Measurements from ENCODE around the gene NCKAP1.
"Not testable (repeated sequence)": the region's sequence is repeated elsewhere in the genome, so short reads cannot be mapped to it uniquely, and the experiment has no call there.

NCKAP1 gene

GRCh38 chr2:182894174-182894573, 144.1 kb downstream of the NCKAP1 start:
- Histone ChIP-seq H3K27me3 (ENCODE audit: insufficient read depth, poor library complexity, severe bottlenecking) (no peaks in the 10 kb centered on the region), H3K27ac (replicated peaks) (no peak overlapping the region), H3K4me3 (replicated peaks; ENCODE audit: insufficient read depth, low read length) (no peak overlapping the region)
- no peak for DNase-seq (ENCODE audit: low read depth in 1 of 2, low spot score in 1 of 2)
- no peak for TF ChIP-seq GABPA (IDR thresholded peaks at IDR 0.05; ENCODE audit: low read depth)

GRCh38 chr2:182893666-182894065, 144.6 kb downstream of the NCKAP1 start:
- Histone ChIP-seq H3K4me3 (replicated peaks; ENCODE audit: insufficient read depth, low read length) (no peak overlapping the region), H3K27ac (replicated peaks) (no peak overlapping the region), H3K27me3 (ENCODE audit: insufficient read depth, poor library complexity, severe bottlenecking) (no peaks in the 10 kb centered on the region)
- DNase-seq (ENCODE audit: low read depth in 1 of 2, low spot score in 1 of 2): no peak
- TF ChIP-seq CTCF (IDR thresholded peaks at IDR 0.05; ENCODE audit: insufficient read depth, low read length) (no peak), POLR2AphosphoS5 (IDR thresholded peaks at IDR 0.05; ENCODE audit: low read depth) (no peak), GABPA (IDR thresholded peaks at IDR 0.05; ENCODE audit: low read depth) (no peak), SPI1 (IDR thresholded peaks at IDR 0.05; ENCODE audit: borderline replicate concordance, low read depth) (no peak), REST (IDR thresholded peaks at IDR 0.05; ENCODE audit: insufficient replicate concordance, low read depth) (no peak)

- DNase-seq (ENCODE audit: low read depth in 1 of 2, low spot score in 1 of 2); H3K4me3 ChIP-seq (replicated peaks; ENCODE audit: insufficient read depth, low read length); H3K27ac ChIP-seq (replicated peaks); H3K27me3 ChIP-seq (ENCODE audit: insufficient read depth, poor library complexity, severe bottlenecking): not testable (repeated sequence)
Observed at GRCh38 chr2:182893035-182893434, 145.2 kb downstream of the NCKAP1 start.

GRCh38 chr2:182891611-182892010, 146.6 kb downstream of the NCKAP1 start:
- H3K27ac ChIP-seq (replicated peaks): no peak overlapping the region
- TF ChIP-seq REST (IDR thresholded peaks at IDR 0.05; ENCODE audit: insufficient replicate concordance, low read depth): no peak
- no peak for TF ChIP-seq POLR2AphosphoS5 (IDR thresholded peaks at IDR 0.05; ENCODE audit: low read depth)
- no peak for TF ChIP-seq GABPA (IDR thresholded peaks at IDR 0.05; ENCODE audit: low read depth)
- TF ChIP-seq CTCF (IDR thresholded peaks at IDR 0.05; ENCODE audit: insufficient read depth, low read length): no peak
- no peak for TF ChIP-seq SPI1 (IDR thresholded peaks at IDR 0.05; ENCODE audit: borderline replicate concordance, low read depth)
- no peak for DNase-seq (ENCODE audit: low read depth in 1 of 2, low spot score in 1 of 2)
- H3K4me3 ChIP-seq (replicated peaks; ENCODE audit: insufficient read depth, low read length): no peak overlapping the region
- H3K27me3 ChIP-seq (ENCODE audit: insufficient read depth, poor library complexity, severe bottlenecking): no peaks in the 10 kb centered on the region

GRCh38 chr2:182890773-182891378, 147.4 kb downstream of the NCKAP1 start:
- Histone ChIP-seq H3K27ac (replicated peaks) (no peak overlapping the region), H3K27me3 (ENCODE audit: insufficient read depth, poor library complexity, severe bottlenecking) (no peaks in the 10 kb centered on the region), H3K4me3 (replicated peaks; ENCODE audit: insufficient read depth, low read length) (no peak overlapping the region)
- no peak for DNase-seq (ENCODE audit: low read depth in 1 of 2, low spot score in 1 of 2)
- no peak for TF ChIP-seq CTCF (IDR thresholded peaks at IDR 0.05; ENCODE audit: insufficient read depth, low read length)
- TF ChIP-seq SPI1 (IDR thresholded peaks at IDR 0.05; ENCODE audit: borderline replicate concordance, low read depth): no peak
